T-helper 2 cell treated with Interferon-gamma antibody and Interleukin-4, amounts not matched to agents 5 μg/mL and 100 μg/mL, for 36 hours (primary cell): Measurements from ENCODE around the gene SNX1.

Source experiments
- DNase-seq: peaks from one replicate; pipeline ENCODE4 v3.0.0; 2021; ENCODE audit warnings: low spot score
- H3K27ac Mint-ChIP-seq: one replicate; pipeline ENCODE4 v1.8.0; 2021; ENCODE audit warnings: mild to moderate bottlenecking, mixed read lengths
- H3K27me3 Mint-ChIP-seq: one replicate; pipeline ENCODE4 v1.8.0; 2021; ENCODE audit warnings: low read depth, mixed read lengths
- H3K36me3 Mint-ChIP-seq: one replicate; pipeline ENCODE4 v1.8.0; 2021; ENCODE audit warnings: low read depth, mixed read lengths
- H3K4me1 Mint-ChIP-seq: one replicate; pipeline ENCODE4 v1.8.0; 2021; ENCODE audit warnings: low read depth, mixed read lengths
- H3K4me3 Mint-ChIP-seq: one replicate; pipeline ENCODE4 v1.8.0; 2022; ENCODE audit warnings: mild to moderate bottlenecking, moderate library complexity, mixed read lengths
- H3K9me3 Mint-ChIP-seq: one replicate; pipeline ENCODE4 v1.8.0; 2021; ENCODE audit warnings: mixed read lengths

SNX1 gene

GRCh38 chr15:64137226-64137833 lies 41.5 kb downstream of the SNX1 start:
- Mint-ChIP-seq H3K4me1 (no peaks in the 10 kb centered on the region), H3K27me3 (no peaks in the 10 kb centered on the region), H3K36me3 (peaks cover 40% of the 10 kb centered on the region), H3K27ac (no peak overlapping the region), H3K9me3 (no peaks in the 10 kb centered on the region), H3K4me3 (no peak overlapping the region)
- DNase-seq = no peak

- Mint-ChIP-seq H3K9me3 (no peaks in the 10 kb centered on the region), H3K4me1 (no peaks in the 10 kb centered on the region), H3K27ac (no peak overlapping the region), H3K36me3 (peaks cover 30% of the 10 kb centered on the region), H3K27me3 (no peaks in the 10 kb centered on the region), H3K4me3 (no peak overlapping the region)
- DNase-seq = no peak
Measured at GRCh38 chr15:64138331-64138941, 42.7 kb downstream of the SNX1 start.

- no peak overlapping the region for H3K27ac Mint-ChIP-seq
- H3K9me3 Mint-ChIP-seq = no peaks in the 10 kb centered on the region
- peaks cover 12% of the 10 kb centered on the region for H3K36me3 Mint-ChIP-seq
- no peak overlapping the region for H3K4me3 Mint-ChIP-seq
- H3K27me3 Mint-ChIP-seq = no peaks in the 10 kb centered on the region
- H3K4me1 Mint-ChIP-seq = no peaks in the 10 kb centered on the region
- no peak for DNase-seq
Measured at GRCh38 chr15:64141798-64142512, 46.2 kb downstream of the SNX1 start.

GRCh38 chr15:64143276-64143675 lies 47.5 kb downstream of the SNX1 start:
- Mint-ChIP-seq H3K4me3 (no peak overlapping the region), H3K27me3 (no peaks in the 10 kb centered on the region), H3K4me1 (no peaks in the 10 kb centered on the region), H3K36me3 (peaks cover 3% of the 10 kb centered on the region), H3K9me3 (no peaks in the 10 kb centered on the region), H3K27ac (no peak overlapping the region)
- no peak for DNase-seq

- no peak for DNase-seq
- no peak overlapping the region for H3K4me3 Mint-ChIP-seq
- H3K27me3 Mint-ChIP-seq = no peaks in the 10 kb centered on the region
- peaks cover 2% of the 10 kb centered on the region for H3K4me1 Mint-ChIP-seq
- no peaks in the 10 kb centered on the region for H3K9me3 Mint-ChIP-seq
- H3K27ac Mint-ChIP-seq = no peak overlapping the region
- peaks cover 2% of the 10 kb centered on the region for H3K36me3 Mint-ChIP-seq
Measured at GRCh38 chr15:64144192-64144564, 48.4 kb downstream of the SNX1 start.

GRCh38 chr15:64144565-64145281 lies 48.9 kb downstream of the SNX1 start:
- H3K9me3 Mint-ChIP-seq = no peaks in the 10 kb centered on the region
- peaks cover 2% of the 10 kb centered on the region for H3K36me3 Mint-ChIP-seq
- no peaks in the 10 kb centered on the region for H3K27me3 Mint-ChIP-seq
- H3K4me1 Mint-ChIP-seq = peaks cover 6% of the 10 kb centered on the region
- DNase-seq = no peak
- no peak overlapping the region for H3K27ac Mint-ChIP-seq
- H3K4me3 Mint-ChIP-seq = no peak overlapping the region

- DNase-seq = no peak
- Mint-ChIP-seq H3K4me3 (no peak overlapping the region), H3K27ac (no peak overlapping the region), H3K4me1 (peaks cover 12% of the 10 kb centered on the region), H3K36me3 (peaks cover 2% of the 10 kb centered on the region), H3K9me3 (no peaks in the 10 kb centered on the region), H3K27me3 (no peaks in the 10 kb centered on the region)
Measured at GRCh38 chr15:64146041-64146440, 50.3 kb downstream of the SNX1 start.

- peaks cover 12% of the 10 kb centered on the region for H3K4me1 Mint-ChIP-seq
- no peaks in the 10 kb centered on the region for H3K9me3 Mint-ChIP-seq
- no peak overlapping the region for H3K4me3 Mint-ChIP-seq
- peaks cover 2% of the 10 kb centered on the region for H3K36me3 Mint-ChIP-seq
- H3K27me3 Mint-ChIP-seq = no peaks in the 10 kb centered on the region
- H3K27ac Mint-ChIP-seq = no peak overlapping the region
- DNase-seq = no peak
Measured at GRCh38 chr15:64146520-64146884, 50.7 kb downstream of the SNX1 start.

- Mint-ChIP-seq H3K27ac (no peak overlapping the region), H3K27me3 (no peaks in the 10 kb centered on the region), H3K4me3 (no peak overlapping the region), H3K36me3 (peaks cover 2% of the 10 kb centered on the region), H3K9me3 (no peaks in the 10 kb centered on the region), H3K4me1 (peaks cover 12% of the 10 kb centered on the region)
- no peak for DNase-seq
Measured at GRCh38 chr15:64146885-64147681, 51.3 kb downstream of the SNX1 start.

- Mint-ChIP-seq H3K4me3 (no peak overlapping the region), H3K36me3 (no peaks in the 10 kb centered on the region), H3K27ac (no peak overlapping the region), H3K4me1 (peaks cover 12% of the 10 kb centered on the region), H3K9me3 (no peaks in the 10 kb centered on the region), H3K27me3 (no peaks in the 10 kb centered on the region)
- no peak for DNase-seq
Measured at GRCh38 chr15:64148168-64148567, 52.4 kb downstream of the SNX1 start.

GRCh38 chr15:64148581-64148980 lies 52.8 kb downstream of the SNX1 start:
- no peak overlapping the region for H3K27ac Mint-ChIP-seq
- no peak for DNase-seq
- H3K9me3 Mint-ChIP-seq = no peaks in the 10 kb centered on the region
- peaks cover 2% of the 10 kb centered on the region for H3K36me3 Mint-ChIP-seq
- H3K27me3 Mint-ChIP-seq = peaks cover 3% of the 10 kb centered on the region
- H3K4me1 Mint-ChIP-seq = peaks cover 15% of the 10 kb centered on the region
- H3K4me3 Mint-ChIP-seq = no peak overlapping the region

- Mint-ChIP-seq H3K36me3 (peaks cover 5% of the 10 kb centered on the region), H3K4me3 (peak overlapping the region; percentile 30), H3K27ac (peak overlapping the region; percentile 71), H3K4me1 (peaks cover 16% of the 10 kb centered on the region), H3K27me3 (peaks cover 3% of the 10 kb centered on the region), H3K9me3 (no peaks in the 10 kb centered on the region)
- no peak for DNase-seq
Measured at GRCh38 chr15:64149424-64149823, 53.6 kb downstream of the SNX1 start.

- DNase-seq = no peak
- H3K36me3 Mint-ChIP-seq = peaks cover 7% of the 10 kb centered on the region
- no peaks in the 10 kb centered on the region for H3K9me3 Mint-ChIP-seq
- H3K27me3 Mint-ChIP-seq = peaks cover 3% of the 10 kb centered on the region
- peaks cover 16% of the 10 kb centered on the region for H3K4me1 Mint-ChIP-seq
- H3K4me3 Mint-ChIP-seq = peak overlapping the region; percentile 30
- peak overlapping the region; percentile 71 for H3K27ac Mint-ChIP-seq
Measured at GRCh38 chr15:64149893-64150578, 54.3 kb downstream of the SNX1 start.
